Keratinocyte (primary cell): ENCODE data around the gene ARHGAP15. TPM values are rescaled to one million over a fixed set of nuclear protein-coding genes. Genes with fewer than 3 reads are reported as not detected.

Experiments used
- DNase-seq: peaks from one replicate; pipeline ENCODE4 v3.0.0-alpha.2; 2011; ENCODE audit warnings: low read depth, missing footprints, low spot score
- FAIRE-seq: peaks from 2 replicates; lab custom pipeline; 2011; peaks lifted over from hg19 to GRCh38; lab: Jason Lieb, UNC
- H2AFZ ChIP-seq: 2 replicates; pipeline ENCODE4 v1.6.0; 2012; ENCODE audit warnings: low read length, control low read depth, inconsistent platforms; ENCODE audit not compliant: control insufficient read depth
- H3K27ac ChIP-seq: 2 replicates; pipeline ENCODE4 v1.5.1; 2011; ENCODE audit warnings: low read length; ENCODE audit not compliant: control insufficient read depth, insufficient read depth
- H3K27me3 ChIP-seq: 3 replicates; pipeline ENCODE4 v1.6.0; 2011; ENCODE audit warnings: low read length; ENCODE audit not compliant: control insufficient read depth, insufficient read depth; ENCODE audit errors: extremely low read depth
- H3K36me3 ChIP-seq, 2 experiments: 2 replicates in 1 of 2; 3 replicates in 1 of 2; pipeline ENCODE4 v1.5.1; 2011; ENCODE audit warnings: low read length in 2 of 2, mild to moderate bottlenecking in 1 of 2; ENCODE audit not compliant: control insufficient read depth in 2 of 2, insufficient read depth in 2 of 2; ENCODE audit errors: extremely low read depth in 1 of 2
- H3K4me1 ChIP-seq: 3 replicates; pipeline ENCODE4 v1.5.1; 2011; ENCODE audit warnings: low read length; ENCODE audit not compliant: control insufficient read depth, insufficient read depth; ENCODE audit errors: extremely low read depth
- H3K4me2 ChIP-seq: 3 replicates; pipeline ENCODE4 v1.6.0; 2011; ENCODE audit warnings: low read depth, low read length; ENCODE audit not compliant: control insufficient read depth, insufficient read depth; ENCODE audit errors: extremely low read depth
- H3K4me3 ChIP-seq, 3 experiments: fragments of 200-600 bp in 1 of 3; sonication (generic) in 1 of 3; 2 replicates in 2 of 3; 3 replicates in 1 of 3; pipeline ENCODE4 v1.5.1; 2011 to 2016; ENCODE audit warnings: low read length in 3 of 3, mild to moderate bottlenecking in 3 of 3, control low read depth in 2 of 3, inconsistent platforms in 1 of 3, low read depth in 1 of 3, mixed read lengths in 1 of 3, mixed run types in 1 of 3, moderate library complexity in 1 of 3; ENCODE audit not compliant: control insufficient read depth in 2 of 3, insufficient read depth in 2 of 3; ENCODE audit errors: extremely low read depth in 1 of 3
- H3K79me2 ChIP-seq: 2 replicates; pipeline ENCODE4 v1.6.0; 2012; ENCODE audit warnings: low read length; ENCODE audit not compliant: control insufficient read depth, insufficient read depth
- H3K9ac ChIP-seq: 3 replicates; pipeline ENCODE4 v1.6.0; 2011; ENCODE audit warnings: low read length; ENCODE audit not compliant: control insufficient read depth, insufficient read depth; ENCODE audit errors: extremely low read depth
- H3K9me1 ChIP-seq: 3 replicates; pipeline ENCODE4 v1.6.0; 2011; ENCODE audit warnings: low read length; ENCODE audit not compliant: control insufficient read depth, insufficient read depth; ENCODE audit errors: extremely low read depth
- H3K9me3 ChIP-seq: 2 replicates; pipeline ENCODE4 v1.5.1; 2012; ENCODE audit warnings: low read depth, low read length; ENCODE audit not compliant: control insufficient read depth
- H4K20me1 ChIP-seq: 3 replicates; pipeline ENCODE4 v1.6.0; 2011; ENCODE audit warnings: low read length; ENCODE audit not compliant: control insufficient read depth, insufficient read depth; ENCODE audit errors: extremely low read depth
- EZH2 ChIP-seq: IDR thresholded peaks from one replicate; pipeline ENCODE4 v1.6.1; 2012; ENCODE audit warnings: inconsistent platforms, mild to moderate bottlenecking, low read length, moderate library complexity
- dilution Hi-C: fragments of 300-500 bp; cut with MboI; formaldehyde crosslinking; loops from one replicate; pipeline ENCODE4 v1.7.0; 2020; ENCODE audit warnings: low sequenced_read_pairs; ENCODE audit not compliant: extremely low pct_ligation_motif_present
- polyA plus RNA-seq, 5 experiments: library from polyadenylated mRNA; depleted of rRNA in 3 of 5; stranded (reverse) in 3 of 5; stranded (forward) in 1 of 5; unstranded in 1 of 5; fragments of >200 nt; gene quantifications; 1 replicate in 1 of 5; 2 replicates in 3 of 5; 3 replicates in 1 of 5; pipeline versions ENCODE4 v1.2.1 to v1.2.3, GENCODE V29; 2011 to 2012; ENCODE audit warnings: missing spikeins in 2 of 5, low read depth in 1 of 5, low replicate concordance in 1 of 5
- TF ChIP-seq, protein P1 (sequence below), 3 experiments: IDR thresholded peaks in 1 of 3; conservative IDR thresholded peaks in 1 of 3; optimal IDR thresholded peaks in 1 of 3; 2 replicates in 2 of 3; 3 replicates in 1 of 3; pipeline versions ENCODE3 to v1.5.1; 2011; ENCODE audit warnings: low read length in 3 of 3, mild to moderate bottlenecking in 3 of 3, moderate library complexity in 2 of 3, control low read depth in 1 of 3, inconsistent platforms in 1 of 3; ENCODE audit not compliant: insufficient read depth in 2 of 3; ENCODE audit errors: extremely low read depth in 1 of 3

ARHGAP15 gene
- polyA plus RNA-seq, 1 donor (not counting 4 experiments of a cell fraction or from before 2014, with no cell fraction given) = not detected

DNA sequence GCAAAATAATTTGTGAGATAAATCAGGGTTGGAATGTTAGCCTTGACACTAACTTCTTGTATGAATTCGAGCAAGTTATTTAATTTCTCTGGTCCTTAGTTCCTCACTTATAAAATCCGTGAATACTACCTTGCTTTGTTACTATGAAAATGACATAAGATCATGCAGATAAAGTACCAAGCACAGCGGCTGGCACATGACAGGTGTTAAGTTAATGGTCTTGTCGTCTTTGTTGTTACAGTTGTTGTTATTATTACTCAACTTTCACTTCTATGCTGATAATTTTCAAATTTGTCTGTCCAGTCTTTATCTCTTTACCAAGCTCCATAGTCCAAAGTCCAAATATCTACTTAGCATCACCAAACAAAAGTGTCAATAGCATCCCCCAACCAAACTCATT lies 482.1 kb downstream of the ARHGAP15 start:
- no peak for DNase-seq
- no peak for FAIRE-seq
- H2AFZ ChIP-seq = no peak overlapping the region
- no peaks in the 10 kb centered on the region for H3K4me1 ChIP-seq
- no peaks in the 10 kb centered on the region for H3K79me2 ChIP-seq
- H3K9me1 ChIP-seq = no peaks in the 10 kb centered on the region
- H3K9ac ChIP-seq = no peak overlapping the region
- H3K27me3 ChIP-seq = no peaks in the 10 kb centered on the region
- H4K20me1 ChIP-seq = no peaks in the 10 kb centered on the region
- dilution Hi-C loops = no loop called here
- H3K27ac ChIP-seq = no peak overlapping the region
- no peak overlapping the region for H3K4me3 ChIP-seq
- TF ChIP-seq, protein P1, sequence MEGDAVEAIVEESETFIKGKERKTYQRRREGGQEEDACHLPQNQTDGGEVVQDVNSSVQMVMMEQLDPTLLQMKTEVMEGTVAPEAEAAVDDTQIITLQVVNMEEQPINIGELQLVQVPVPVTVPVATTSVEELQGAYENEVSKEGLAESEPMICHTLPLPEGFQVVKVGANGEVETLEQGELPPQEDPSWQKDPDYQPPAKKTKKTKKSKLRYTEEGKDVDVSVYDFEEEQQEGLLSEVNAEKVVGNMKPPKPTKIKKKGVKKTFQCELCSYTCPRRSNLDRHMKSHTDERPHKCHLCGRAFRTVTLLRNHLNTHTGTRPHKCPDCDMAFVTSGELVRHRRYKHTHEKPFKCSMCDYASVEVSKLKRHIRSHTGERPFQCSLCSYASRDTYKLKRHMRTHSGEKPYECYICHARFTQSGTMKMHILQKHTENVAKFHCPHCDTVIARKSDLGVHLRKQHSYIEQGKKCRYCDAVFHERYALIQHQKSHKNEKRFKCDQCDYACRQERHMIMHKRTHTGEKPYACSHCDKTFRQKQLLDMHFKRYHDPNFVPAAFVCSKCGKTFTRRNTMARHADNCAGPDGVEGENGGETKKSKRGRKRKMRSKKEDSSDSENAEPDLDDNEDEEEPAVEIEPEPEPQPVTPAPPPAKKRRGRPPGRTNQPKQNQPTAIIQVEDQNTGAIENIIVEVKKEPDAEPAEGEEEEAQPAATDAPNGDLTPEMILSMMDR (optimal IDR thresholded peaks at IDR 0.05 in 1 of 3, IDR thresholded peaks at IDR 0.05 in 1 of 3, conservative IDR thresholded peaks at IDR 0.05 in 1 of 3; ENCODE audit: extremely low read depth in 1 of 3, insufficient read depth in 2 of 3, low read length in 3 of 3) = no peak
- no peak for TF ChIP-seq EZH2
- H3K36me3 ChIP-seq = no peaks in the 10 kb centered on the region
- no peak overlapping the region for H3K4me2 ChIP-seq
- no peaks in the 10 kb centered on the region for H3K9me3 ChIP-seq

DNA sequence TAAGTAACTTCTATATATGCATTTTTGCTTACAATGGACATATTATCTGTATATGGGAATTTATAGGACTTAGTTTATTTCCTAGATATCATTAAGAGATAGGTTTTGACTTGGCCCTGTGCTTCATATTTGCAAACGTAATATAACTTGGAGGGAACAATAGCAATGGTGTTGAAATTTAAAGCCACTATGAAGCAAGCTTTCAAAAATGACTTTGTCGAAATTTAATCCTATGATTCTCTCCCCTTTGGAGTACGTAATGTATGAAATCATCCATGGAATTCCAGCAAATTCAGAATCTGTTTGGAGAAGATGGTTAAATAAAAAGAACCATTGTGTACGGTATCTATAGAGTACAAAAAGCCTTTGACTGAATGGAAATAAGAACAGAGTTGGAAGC lies 486.3 kb downstream of the ARHGAP15 start:
- no peaks in the 10 kb centered on the region for H3K36me3 ChIP-seq
- no peak overlapping the region for H2AFZ ChIP-seq
- H4K20me1 ChIP-seq = no peaks in the 10 kb centered on the region
- dilution Hi-C loops = no loop called here
- TF ChIP-seq EZH2 = no peak
- TF ChIP-seq, protein P1 (optimal IDR thresholded peaks at IDR 0.05 in 1 of 3, IDR thresholded peaks at IDR 0.05 in 1 of 3, conservative IDR thresholded peaks at IDR 0.05 in 1 of 3; ENCODE audit: extremely low read depth in 1 of 3, insufficient read depth in 2 of 3, low read length in 3 of 3) = no peak
- DNase-seq (no peak), FAIRE-seq (no peak)
- no peak overlapping the region for H3K9ac ChIP-seq
- no peaks in the 10 kb centered on the region for H3K9me1 ChIP-seq
- no peak overlapping the region for H3K4me3 ChIP-seq
- H3K4me1 ChIP-seq = no peaks in the 10 kb centered on the region
- no peaks in the 10 kb centered on the region for H3K27me3 ChIP-seq
- no peaks in the 10 kb centered on the region for H3K79me2 ChIP-seq
- no peak overlapping the region for H3K27ac ChIP-seq
- no peaks in the 10 kb centered on the region for H3K9me3 ChIP-seq
- H3K4me2 ChIP-seq = no peak overlapping the region
